Suppressor macrophage treated with lipopolysaccharide for 4 hours (primary cell): ENCODE data around the gene STXBP2.
A peak's percentile ranks its signal among the peaks of the same experiment; 100 is the strongest.

Experiments
- DNase-seq: peaks from one replicate; pipeline ENCODE4 v3.0.0-alpha.2; 2020

STXBP2 gene

GRCh38 chr19:7614859-7615741, 21.8 kb upstream of the STXBP2 start:
- DNase-seq: no peak

GRCh38 chr19:7617172-7617571, 19.7 kb upstream of the STXBP2 start:
- no peak for DNase-seq

- no peak for DNase-seq
Observed at GRCh38 chr19:7617735-7618134, 19.2 kb upstream of the STXBP2 start.

GRCh38 chr19:7618348-7618747, 18.6 kb upstream of the STXBP2 start:
- no peak for DNase-seq

- no peak for DNase-seq
Observed at GRCh38 chr19:7618771-7619510, 18.0 kb upstream of the STXBP2 start.

GRCh38 chr19:7619671-7620441, 17.1 kb upstream of the STXBP2 start:
- no peak for DNase-seq

GRCh38 chr19:7620442-7621412, 16.2 kb upstream of the STXBP2 start:
- DNase-seq: no peak

GRCh38 chr19:7622933-7623685, 13.8 kb upstream of the STXBP2 start:
- no peak for DNase-seq

- DNase-seq: no peak
Observed at GRCh38 chr19:7623725-7624603, 12.9 kb upstream of the STXBP2 start.

- DNase-seq: no peak
Observed at GRCh38 chr19:7624810-7625209, 12.1 kb upstream of the STXBP2 start.

GRCh38 chr19:7625763-7626372, 11.0 kb upstream of the STXBP2 start:
- DNase-seq: no peak

- no peak for DNase-seq
Observed at GRCh38 chr19:7627166-7627565, 9.7 kb upstream of the STXBP2 start.

GRCh38 chr19:7628589-7629311, 8.2 kb upstream of the STXBP2 start:
- no peak for DNase-seq

GRCh38 chr19:7629347-7630054, 7.4 kb upstream of the STXBP2 start, which contains the start of the genes PET100 and XAB2:
PET100 (plus strand) TSS chr19:7629793; CDS start chr19:7629834, 41 bp downstream.
XAB2 (minus strand) TSS chr19:7629545; CDS start chr19:7629527, 18 bp downstream.
- DNase-seq: peak; percentile 99

- no peak for DNase-seq
Observed at GRCh38 chr19:7631577-7631976, 5.3 kb upstream of the STXBP2 start.

GRCh38 chr19:7632340-7633203, 4.3 kb upstream of the STXBP2 start:
- no peak for DNase-seq

GRCh38 chr19:7633698-7634097, 3.2 kb upstream of the STXBP2 start, which contains the start of gene PCP2:
PCP2 (minus strand) TSS chr19:7633719; CDS start chr19:7633457, 262 bp downstream.
- no peak for DNase-seq
